GM12872 (cell line): ENCODE measurements around the gene C3orf70.

Experiments used
- TF ChIP-seq, protein P1 (sequence below): IDR thresholded peaks from 3 replicates; pipeline ENCODE4 v1.5.1; 2011; ENCODE audit warnings: low read depth, mild to moderate bottlenecking, low read length, moderate library complexity; ENCODE audit not compliant: insufficient read depth

The C3orf70 gene

DNA sequence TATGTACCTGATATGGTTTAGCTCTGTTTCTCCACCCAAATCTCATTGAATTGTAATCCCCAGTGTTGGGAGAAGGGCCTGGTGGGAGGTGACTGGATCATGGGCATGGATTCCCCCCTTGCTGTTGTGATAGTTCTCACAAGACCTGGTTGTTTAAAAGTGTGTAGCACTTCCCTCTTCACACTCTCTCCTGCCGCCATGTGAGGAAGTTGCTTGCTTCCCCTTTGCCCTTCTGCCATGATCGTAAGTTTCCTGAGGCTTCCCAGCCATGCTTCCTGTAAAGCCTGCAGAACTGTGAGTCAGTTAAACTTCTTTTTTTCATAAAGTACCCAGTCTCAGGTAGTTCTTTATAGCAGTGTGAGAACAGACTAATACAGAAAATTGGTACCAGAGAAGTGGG lies 93.1 kb downstream of the C3orf70 start:
- TF ChIP-seq, protein P1, sequence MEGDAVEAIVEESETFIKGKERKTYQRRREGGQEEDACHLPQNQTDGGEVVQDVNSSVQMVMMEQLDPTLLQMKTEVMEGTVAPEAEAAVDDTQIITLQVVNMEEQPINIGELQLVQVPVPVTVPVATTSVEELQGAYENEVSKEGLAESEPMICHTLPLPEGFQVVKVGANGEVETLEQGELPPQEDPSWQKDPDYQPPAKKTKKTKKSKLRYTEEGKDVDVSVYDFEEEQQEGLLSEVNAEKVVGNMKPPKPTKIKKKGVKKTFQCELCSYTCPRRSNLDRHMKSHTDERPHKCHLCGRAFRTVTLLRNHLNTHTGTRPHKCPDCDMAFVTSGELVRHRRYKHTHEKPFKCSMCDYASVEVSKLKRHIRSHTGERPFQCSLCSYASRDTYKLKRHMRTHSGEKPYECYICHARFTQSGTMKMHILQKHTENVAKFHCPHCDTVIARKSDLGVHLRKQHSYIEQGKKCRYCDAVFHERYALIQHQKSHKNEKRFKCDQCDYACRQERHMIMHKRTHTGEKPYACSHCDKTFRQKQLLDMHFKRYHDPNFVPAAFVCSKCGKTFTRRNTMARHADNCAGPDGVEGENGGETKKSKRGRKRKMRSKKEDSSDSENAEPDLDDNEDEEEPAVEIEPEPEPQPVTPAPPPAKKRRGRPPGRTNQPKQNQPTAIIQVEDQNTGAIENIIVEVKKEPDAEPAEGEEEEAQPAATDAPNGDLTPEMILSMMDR: no peak

DNA sequence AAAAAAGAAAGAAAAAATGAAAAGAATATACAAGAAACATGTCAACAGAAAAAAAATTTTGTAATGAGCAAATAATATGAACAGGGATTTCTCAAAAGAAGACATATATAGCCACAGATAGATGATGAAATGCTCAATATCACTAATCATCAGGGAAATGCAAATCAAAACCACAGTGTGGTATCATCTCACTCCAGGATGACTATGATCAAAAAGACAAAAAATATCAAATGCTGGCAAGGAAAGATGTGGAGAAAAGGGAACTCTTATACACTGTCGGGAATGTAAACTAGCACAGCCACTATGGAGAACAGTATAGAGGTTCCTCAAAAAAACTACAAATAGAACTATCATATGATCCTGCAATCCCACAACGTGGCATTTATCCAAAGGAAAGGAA lies 94.1 kb downstream of the C3orf70 start:
- TF ChIP-seq, protein P1: no peak

DNA sequence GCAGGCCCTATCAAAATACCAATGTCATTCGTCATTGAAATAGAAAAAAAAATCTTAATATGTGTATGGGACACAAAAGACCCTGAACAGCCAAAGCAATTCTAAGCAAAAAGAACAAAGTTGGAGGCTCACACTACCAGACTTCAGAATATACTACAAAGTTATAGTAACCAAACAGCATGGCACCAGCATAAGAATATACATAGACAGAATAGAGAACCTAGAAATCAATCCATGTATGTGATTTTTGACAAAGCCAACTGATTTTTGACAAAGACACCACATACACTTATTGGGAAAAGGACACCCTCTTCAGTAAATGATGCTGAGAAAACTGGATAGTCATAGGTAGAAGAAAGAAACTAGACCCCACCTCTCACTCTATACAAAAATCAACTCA lies 95.0 kb downstream of the C3orf70 start:
- TF ChIP-seq, protein P1: no peak

DNA sequence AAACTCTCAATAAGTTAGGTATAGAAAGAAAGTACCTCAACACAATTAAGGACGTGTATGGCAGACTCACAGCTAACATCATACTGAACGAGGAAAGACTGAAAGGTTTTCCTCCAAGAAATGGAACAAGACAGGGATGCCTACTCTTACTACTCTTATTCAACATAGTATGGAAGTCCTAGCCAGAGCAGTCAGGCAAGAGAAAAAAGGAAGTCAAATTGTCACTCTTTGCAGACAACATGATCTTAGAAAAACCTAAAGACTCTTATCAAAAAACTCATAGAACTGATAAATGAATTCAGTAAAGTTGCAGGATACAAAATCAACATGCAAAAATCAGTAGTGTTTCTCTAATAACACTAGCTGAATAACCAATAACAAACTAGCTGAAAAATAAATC lies 96.0 kb downstream of the C3orf70 start:
- TF ChIP-seq, protein P1: no peak

DNA sequence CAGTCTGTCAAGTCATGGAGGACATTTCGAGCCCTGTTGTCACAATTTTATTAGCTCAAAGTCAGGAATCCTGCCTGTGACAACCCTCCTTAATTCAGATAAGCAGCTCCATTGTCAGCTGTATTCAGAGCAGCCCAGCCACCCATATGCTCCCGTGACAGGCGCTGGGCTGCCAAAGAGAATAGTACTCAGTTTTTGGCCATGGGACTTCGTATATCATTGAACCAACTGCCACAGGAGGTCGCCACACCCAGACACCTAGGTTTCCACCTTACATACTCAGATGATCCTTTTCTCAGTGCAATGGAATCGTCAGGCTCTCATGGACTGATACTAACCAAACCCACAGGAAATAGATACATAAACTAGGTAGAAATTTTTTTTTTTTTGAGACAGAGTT lies 100.2 kb downstream of the C3orf70 start:
- TF ChIP-seq, protein P1: no peak

DNA sequence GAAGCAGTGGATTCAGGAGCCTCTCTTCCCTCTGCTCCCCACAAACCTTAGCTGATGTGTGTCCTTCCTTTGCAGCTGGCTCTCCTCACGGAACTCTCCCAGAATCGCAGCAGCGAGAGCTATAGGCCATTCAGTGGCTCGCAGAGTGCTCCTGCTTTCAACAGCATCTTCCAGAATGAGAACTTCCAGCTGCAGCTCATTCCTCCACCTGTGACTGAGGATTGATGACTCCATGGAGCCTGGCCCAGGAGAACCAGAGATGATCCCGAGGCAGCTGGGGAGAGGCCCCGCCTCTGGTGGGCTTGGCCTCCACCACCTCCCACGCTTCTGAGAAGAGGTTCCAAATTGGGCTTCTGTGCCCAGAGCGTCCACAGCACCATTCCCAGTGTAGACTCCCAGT lies 101.1 kb downstream of the C3orf70 start:
- TF ChIP-seq, protein P1: no peak

DNA sequence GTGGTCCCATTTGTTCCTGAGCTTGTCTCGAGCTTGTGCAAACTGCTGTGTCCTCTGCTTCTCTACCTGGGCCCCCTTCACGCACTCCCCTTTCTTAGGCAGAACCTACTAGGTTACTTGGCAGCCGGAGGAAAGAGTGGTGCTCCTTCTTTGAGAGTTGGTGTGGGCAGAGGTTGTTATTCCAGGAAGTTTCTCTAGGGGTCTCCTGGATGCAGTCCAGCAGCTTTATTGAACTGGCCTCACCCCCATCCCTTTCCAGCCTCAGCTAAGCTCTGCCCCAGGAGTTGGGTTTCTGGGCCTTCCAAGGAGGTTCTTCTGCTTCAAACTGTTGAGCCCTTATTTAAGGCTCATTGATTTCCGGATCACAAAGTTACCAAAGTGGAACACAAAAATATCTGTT lies 103.2 kb downstream of the C3orf70 start:
- TF ChIP-seq, protein P1: no peak

DNA sequence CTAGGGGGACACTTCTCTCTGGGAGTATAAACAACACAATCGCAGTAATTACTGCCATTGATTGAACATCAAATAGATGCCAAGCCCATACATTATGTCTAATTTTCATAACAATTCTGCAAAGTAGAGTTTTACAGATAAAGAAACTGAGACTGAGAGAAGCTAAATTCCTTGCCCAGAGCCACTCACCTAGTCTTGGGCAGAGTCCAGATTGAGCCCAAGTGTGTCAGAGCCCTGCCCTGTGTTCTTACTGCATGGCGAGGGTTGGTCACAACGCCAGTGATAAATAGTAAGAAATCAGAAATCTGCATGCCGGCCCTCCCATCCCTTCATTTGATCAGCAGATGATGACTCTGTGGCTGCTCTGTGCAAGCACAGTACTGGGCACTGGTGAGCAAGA lies 106.3 kb downstream of the C3orf70 start:
- TF ChIP-seq, protein P1: no peak
